Stimulated activated CD4-positive, alpha-beta T cell treated with anti-CD3 and anti-CD28 coated beads, Interleukin-15, amount 100 ng/mL, for 1 hour (primary cell): ENCODE measurements around the gene COL11A2.

ENCODE experiments used
- DNase-seq, 2 donors: peaks; one replicate each; pipeline ENCODE4 v3.0.0-alpha.2; 2020; ENCODE audit warnings: low read depth in 1 of 2, low spot score in 1 of 2

COL11A2 gene

DNA sequence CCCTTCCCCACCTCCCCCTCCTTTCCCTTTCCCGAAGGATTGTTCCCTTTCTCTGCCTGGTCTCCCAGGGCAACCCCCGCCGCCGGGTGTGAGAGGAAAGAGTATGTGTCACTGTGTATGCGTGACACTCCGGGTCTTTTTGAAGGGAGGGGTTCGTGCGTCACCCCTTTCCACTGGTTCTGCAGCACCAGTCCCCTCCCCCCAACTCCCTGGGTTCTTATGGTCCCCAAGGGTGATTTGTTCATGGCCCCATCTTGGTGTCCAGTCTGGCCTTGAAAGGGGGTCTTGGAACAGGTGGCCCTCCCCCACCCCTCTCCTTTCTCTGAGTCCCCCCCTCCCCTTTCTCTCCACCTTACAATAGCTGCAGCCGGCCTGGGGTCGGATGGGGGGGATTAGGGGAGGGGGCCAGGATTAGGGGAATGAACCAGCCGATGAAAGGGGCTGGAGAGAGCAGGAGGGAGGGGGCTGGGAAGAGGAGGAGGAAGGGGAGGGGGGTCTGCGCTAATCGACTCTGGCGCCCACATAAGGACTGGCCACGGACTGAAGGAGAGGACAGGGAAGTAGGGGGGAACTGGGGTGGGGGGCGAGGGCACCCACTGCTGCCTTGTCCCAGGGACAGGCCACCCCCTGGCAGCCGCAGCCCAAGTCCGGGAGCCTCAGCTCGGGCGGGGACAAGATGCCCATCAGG is 14.7 kb upstream of the COL11A2 start:
- DNase-seq = no peak

DNA sequence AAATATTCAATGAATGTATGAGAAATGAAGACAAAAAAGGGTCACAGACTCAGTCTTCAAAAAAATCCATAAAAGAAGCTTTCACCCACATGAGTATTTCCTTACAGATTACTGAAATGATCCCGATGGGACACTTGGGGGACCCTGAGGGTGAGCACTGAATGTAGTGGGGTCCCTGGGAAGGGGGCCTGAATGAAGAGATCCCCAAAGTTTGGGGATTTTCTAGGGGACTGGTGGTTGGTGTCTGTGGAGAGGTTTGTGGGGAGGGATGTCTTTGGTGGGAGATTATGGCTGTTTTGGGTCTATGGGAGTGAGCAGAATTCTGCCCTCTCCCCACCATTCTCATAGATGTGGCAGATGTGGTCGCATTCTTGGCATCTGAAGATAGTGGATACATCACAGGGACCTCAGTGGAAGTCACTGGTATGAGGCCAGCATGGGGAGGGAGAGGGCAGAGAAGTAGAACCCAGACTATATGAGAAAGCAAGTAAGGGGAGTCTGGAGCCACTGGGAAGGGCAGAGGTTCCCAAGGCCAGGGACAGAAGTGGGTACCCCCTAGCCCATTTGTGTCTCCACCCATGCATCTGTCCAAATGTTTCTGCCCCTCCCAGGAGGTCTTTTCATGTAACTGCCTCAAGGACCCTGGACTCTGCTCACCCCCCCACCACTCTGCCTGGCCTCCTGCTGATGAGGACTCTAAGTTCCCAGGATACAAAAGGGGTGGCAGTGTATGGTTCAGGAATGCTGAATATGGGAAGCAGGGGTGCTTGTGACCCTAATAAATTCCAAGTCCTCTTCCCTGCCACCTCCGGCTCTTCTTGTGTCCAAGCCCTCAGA is 14.0 kb upstream of the COL11A2 start:
- DNase-seq = no peak

DNA sequence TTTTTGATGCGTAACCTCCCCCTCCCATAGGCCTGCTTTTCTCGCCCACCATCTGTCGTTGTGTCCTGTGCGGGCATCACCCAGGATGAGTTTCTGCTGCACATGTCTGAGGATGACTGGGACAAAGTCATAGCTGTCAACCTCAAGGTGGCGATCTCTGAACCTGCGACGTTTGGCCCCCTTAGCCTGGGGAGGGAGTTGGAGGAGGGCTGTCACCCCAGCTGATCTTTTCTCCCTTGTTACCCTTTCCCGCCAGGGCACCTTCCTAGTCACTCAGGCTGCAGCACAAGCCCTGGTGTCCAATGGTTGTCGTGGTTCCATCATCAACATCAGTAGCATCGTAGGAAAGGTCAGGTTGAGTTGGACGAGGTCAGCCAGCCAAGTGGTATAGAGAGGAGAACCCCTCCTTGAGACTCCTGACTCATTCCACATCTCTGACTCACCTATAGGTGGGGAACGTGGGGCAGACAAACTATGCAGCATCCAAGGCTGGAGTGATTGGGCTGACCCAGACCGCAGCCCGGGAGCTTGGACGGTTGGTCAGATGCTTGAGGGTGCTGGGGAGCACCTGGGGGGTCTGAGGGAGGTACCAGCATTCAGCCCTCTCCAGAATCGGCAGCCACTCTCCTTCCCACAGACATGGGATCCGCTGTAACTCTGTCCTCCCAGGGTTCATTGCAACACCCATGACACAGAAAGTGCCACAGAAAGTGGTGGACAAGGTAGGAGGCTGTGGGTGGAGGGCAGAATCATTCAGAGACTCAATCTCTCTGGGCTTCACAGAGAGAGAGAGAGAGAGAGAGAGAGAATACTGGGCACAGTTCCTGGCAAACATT is 13.1 kb upstream of the COL11A2 start:
- no peak for DNase-seq

DNA sequence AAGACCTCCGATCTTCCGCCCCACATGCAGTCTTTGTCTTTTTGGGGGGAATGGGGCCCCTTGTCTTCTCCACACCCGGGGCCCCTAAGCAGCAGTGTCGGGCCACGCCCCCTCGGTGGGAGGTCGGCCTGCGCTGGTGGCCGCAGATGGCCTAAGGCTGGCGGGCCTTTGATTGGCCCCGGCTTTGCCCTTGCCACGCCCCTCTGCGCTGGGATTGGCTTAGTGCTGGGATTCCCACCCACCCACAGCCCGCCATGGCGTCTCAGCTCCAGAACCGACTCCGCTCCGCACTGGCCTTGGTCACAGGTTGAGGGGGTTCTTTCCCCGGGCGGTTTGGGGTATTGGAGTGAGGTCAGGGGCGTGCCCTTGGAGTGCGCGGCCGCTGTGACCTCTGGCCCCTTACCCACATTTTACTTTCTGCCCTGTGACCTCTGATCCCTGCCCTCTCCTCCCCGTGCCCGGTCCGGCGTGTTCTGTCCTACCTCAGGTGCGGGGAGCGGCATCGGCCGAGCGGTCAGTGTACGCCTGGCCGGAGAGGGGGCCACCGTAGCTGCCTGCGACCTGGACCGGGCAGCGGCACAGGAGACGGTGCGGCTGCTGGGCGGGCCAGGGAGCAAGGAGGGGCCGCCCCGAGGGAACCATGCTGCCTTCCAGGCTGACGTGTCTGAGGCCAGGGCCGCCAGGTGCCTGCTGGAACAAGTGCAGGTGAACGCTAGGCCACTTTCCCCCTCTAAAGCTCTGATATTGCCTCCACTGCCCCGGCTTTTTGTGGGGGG is 12.3 kb upstream of the COL11A2 start, which contains the start of gene HSD17B8:
TSS of gene HSD17B8 (plus strand) at position 241 of the 776 bp plus-strand sequence. CDS start at position 255, 14 bp downstream.
- DNase-seq = peak; percentile 78 to 87

DNA sequence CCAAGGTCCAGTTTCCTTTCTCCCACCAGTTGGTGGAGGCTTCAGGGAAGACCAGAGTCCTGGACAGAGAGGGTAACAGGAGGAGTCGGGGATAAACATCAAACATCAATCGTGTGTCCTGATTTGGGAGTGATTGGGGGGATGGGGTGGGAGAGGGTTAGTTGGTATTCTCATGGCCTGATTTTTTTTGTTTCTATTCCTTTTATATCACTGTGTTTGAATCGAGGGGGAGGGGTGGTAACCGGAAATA is 11.8 kb upstream of the COL11A2 start:
- DNase-seq = no peak

DNA sequence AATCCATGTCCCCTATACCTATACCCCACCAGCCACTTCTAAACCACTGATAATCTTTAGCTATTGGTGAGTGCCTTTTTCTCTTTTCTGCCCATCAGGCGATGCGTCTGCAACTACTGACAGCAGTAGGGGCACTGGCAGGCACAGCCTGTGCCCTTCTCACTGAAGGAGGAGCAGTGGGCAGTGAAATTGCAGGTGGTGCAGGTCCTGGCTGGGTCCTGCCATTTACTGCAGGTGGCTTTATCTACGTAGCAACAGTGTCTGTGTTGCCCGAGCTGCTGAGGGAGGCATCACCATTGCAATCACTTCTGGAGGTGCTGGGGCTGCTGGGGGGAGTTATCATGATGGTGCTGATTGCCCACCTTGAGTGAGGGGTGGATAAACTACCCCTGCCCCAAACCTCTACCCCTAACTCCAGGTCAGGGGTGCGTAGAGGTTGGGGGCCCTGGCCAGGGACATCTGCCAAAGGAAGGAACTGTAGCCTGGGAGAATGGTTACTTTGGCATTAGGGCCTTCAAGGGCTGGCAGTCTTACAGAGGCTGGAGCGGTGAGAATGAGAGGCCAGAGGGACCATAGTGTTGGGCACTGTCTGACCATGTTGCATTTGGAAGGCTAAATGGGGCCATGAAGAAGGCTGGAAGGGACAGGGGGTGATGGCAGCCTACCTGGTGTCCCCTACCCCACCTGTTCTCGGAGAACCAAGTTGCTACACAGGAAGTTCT is 11.3 kb upstream of the COL11A2 start:
- no peak for DNase-seq

DNA sequence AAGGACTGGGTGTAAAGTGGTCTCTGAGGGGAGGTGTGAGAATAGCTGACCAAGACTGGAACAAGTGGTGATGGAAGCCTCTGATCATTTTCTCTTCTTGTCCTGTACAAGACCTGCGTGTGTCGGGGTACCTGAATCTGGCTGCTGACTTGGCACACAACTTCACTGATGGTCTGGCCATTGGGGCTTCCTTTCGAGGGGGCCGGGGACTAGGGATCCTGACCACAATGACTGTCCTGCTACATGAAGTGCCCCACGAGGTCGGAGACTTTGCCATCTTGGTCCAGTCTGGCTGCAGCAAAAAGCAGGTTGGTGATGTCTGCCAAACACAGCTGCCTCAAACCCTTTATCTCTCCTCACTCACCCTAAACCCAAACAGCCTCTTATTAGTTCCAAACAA is 10.5 kb upstream of the COL11A2 start:
- no peak for DNase-seq

DNA sequence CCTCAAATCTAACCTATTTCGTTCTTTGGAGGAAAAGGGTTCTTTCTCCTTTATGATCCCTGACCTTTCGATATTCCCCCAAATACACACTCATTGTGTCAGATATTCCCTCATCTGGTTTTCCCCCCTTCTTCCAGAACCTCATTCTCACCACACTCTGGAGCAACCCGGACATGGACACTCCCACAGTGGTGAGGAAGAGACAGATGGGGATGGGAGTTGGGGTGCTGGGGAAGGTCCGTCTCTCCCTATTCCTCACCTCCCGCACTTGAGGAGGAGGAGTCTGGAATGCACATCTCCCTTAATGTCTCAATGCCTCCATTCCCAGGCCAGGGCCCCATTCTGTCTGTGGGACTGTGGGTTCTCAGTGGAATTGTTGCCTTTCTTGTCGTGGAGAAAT is 9.7 kb upstream of the COL11A2 start:
- DNase-seq = no peak

DNA sequence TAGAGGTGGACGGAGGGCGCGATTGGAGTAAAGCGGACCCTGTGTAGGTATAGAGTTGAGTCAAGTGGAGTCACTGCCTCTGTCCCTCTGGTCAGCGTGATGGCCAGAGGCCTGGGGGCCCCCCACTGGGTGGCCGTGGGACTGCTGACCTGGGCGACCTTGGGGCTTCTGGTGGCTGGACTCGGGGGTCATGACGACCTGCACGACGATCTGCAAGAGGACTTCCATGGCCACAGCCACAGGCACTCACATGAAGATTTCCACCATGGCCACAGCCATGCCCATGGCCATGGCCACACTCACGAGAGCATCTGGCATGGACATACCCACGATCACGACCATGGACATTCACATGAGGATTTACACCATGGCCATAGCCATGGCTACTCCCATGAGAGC is 8.9 kb upstream of the COL11A2 start:
- DNase-seq = no peak

DNA sequence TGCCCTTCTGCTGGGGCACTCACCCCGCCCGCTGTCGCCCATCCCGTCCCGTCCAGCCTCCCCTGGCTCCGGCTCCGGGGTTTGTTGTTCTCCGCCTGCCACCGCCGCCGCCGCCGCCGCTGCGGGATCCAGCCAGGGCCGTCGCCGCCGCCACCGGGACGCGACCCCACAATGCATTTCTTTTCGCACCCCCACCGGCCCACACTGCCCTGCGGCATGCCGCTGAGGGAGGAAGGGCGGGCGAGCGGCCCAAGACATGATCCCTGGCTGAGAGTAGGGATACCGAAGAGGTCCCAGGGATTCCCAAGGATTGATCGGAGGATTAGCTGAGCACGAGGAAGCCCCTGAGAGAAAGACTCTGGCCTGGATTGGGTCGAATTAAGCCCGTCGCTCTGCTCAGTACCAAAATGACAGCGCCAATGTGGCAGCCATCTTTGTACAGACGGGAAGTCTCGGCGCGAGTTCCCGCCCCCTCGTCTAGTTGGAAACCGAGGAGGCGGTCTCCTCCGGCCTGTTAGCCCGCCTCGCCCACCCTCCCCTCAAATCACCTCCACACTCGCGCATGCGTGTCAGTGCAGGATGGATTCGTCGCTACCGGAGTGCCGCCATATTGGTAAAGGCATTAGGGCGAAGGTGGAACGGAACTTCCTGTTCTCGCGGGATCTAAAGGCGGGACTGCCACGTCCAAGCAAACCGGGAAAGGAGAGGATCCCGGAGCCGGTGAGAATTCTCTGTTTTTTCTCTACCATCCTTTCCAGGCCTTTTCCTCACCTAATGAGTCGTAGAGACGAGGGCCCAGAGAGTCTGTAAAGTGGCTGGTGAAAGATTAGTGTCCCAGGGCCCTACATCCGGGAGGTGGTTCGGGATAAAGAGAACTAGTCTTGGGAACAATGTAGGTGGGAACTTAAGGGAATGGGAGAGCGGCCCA is 8.2 kb upstream of the COL11A2 start, which contains the start of the genes RXRB and SLC39A7:
TSS of gene RXRB (minus strand) at position 447 of the 928 bp plus-strand sequence. CDS start at position 258, 189 bp downstream.
TSS of gene SLC39A7 (plus strand) at position 649 of the 928 bp plus-strand sequence. CDS start 379 bp downstream, outside the sequence.
- peak; percentile 96 to 98 for DNase-seq

DNA sequence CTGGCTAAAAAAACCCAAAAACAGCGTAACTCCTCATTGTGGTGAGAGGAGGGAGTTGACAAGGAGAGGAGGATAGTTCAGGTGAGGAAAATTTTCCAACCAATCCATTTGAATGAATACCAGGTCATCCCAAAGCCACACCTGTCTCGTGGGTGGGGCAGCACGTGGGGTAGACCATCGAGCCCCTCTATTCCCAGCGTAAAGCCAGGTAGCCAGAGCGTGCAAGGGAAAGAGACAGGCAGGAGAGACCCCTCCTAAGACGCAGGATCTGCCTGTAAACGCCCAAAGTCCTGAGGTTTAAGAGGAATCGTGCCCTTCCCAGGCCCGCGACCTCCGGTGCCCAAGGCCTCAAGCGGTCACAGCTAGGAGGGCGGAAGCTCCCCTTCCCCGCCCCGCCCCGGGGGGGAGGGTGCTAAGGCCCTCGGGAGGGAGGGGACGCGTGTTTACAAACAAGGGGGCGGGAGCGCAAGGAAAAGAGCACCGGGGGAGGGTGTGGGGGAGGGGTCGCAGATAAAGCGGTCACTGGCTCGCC is 7.5 kb upstream of the COL11A2 start:
- DNase-seq = peak; percentile 53 to 60

DNA sequence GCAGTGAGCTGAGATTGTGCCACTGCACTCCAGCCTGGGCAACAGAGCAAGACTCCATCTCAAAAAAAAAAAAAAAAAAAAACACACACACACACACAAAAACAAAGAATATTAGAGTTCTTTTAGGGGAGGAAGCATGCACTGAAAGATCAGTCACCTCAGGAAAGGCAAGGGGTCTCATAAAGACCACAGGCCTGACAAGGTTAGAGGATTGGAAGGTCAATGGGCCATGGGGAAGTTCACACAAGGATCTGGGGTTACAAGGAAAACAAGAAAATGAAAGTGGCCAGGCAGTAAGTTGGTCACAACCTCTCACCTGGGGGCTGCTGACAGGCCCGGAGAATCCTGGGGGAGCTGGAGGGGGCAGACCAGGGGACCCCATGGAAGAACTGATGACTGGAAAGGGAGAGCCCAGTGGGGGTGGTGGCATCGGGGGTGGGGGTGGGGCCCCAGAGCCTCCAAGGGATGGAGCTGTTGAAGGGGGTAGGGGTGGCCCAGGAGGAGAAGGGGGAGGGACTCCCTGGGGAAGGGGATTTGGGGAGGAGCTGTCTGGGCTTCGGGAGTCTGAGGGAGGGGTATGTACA is 6.7 kb upstream of the COL11A2 start:
- DNase-seq = no peak

DNA sequence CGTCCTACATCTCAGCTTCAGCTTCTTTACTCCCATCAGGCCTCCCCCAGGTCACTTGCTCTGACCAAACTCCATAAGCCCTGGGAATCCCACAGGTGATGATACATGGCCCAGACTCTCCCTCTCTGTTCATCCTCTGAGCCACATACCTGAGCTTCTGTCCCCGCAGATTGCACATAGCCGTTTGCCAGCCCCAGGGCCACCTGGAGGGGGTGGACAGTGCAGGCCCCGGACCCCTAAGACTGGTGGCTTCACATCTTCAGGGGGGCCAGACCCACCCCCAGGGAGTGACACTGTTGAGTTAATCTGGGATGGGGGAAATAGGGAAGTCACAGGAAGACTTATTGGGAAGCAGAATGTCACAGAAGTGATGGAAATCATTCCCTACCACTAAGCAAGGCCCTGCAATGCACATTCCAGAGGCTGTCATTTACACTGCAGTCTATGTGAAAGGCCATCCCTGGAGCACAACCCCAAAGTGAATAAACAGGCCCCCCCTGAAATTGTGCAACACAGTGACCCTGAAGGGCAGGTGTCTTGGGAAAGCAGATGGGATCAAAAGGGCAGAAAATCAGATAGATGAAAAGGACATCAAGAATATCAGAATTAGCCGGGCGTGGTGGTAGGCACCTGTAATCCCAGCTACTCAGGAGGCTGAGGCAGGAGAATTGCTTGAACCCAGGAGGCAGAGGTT is 6.0 kb upstream of the COL11A2 start:
- no peak for DNase-seq

DNA sequence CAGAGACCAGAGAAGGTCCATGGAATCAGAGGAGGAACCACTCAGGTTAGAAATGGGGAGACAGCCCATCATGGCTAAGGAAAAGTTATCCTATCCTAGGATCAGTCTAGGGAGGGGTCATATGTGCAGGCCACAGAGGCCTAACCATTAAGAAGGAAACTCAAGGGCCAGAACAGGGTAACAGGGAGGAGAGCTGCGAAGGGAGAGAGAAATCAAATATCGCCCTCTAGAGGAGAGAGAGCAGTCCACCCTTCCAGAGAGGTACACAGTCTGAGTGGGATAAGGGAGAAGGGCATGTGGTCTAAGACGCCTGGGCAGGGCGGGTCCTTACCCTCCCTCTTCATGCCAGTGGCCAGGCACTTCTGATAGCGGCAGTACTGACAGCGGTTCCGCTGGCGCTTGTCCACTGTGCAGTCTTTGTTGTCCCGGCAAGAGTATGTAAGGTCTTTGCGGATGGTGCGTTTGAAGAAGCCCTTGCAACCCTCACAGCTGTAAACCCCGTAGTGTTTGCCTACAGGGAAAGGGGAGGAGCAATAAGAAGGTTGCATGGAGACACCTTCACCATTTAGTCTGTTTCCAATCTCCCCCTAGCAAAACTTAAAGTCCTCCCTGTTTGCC is 5.3 kb upstream of the COL11A2 start:
- no peak for DNase-seq

DNA sequence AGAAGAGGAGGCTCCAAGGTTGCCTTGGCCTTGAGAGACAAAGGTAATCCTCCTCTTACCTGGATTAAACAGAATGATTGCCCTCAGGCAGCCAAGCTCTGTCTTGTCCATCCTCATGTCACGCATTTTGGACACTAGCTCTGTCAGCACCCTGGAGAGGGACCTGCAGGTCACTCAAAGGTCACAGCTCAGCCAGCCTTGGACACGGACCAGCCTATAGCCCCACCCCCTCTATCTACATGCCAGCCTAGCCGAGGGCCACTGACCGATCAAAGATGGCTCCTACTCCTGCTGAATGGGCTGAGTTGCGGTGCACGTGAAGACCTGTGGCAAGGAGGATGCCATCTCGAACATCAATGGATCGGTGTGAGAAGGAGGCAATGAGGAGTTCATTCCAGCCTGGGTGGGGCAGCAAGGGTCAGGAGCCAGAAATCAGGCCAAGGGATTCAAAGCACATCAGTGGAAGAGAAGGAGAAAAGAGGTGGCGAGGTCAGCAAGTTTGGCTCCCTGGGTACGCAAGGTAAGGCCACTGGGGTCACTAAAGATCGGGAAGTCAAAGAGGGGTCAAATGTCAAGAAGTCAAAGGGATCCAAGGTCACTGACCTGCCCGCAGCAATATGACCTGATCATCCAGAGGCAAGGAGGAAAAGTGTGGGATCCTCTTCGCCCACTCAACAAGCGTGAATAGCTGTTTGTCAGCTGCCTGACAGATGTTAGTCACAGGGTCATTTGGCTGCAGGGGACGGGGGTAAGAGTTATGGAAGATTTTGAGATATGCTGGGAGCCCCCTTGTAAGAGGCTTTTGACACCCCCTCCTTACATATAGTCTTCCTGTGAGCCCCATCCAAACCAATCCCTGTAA is 3.3 kb upstream of the COL11A2 start:
- DNase-seq = no peak

DNA sequence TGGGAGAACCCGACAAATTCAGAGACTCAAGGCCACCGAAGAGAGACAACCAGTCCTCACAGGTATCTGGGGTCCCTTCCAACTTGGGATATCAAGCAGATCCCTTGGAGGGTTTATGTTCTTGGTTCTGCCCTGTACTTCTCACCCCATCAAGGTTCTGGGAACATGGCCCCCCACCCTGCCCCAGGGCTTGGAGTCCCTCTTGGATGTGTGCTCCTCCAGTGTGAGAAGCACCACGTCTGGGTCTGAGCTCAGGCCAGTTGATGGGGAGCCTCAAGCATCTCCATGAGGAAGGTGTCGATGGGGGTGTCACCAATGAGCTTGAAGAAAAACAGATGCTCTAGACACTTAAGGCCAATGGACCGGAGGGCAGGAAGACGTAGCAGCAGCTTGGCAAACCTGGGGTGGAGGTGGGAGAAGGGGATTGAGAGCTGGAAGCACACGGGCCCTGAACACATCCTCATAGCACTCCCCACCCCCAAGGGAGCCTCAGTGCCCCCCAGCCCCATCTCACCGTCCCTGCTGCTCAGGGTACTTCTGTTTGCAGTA is 2.2 kb upstream of the COL11A2 start:
- no peak for DNase-seq
